GM18502 (cell line): ENCODE data around the gene SAG.
A peak's percentile ranks its signal among the peaks of the same experiment; 100 is the strongest.

ENCODE experiments used
- ATAC-seq: cut with Tn5 transposase; IDR thresholded peaks from one replicate; pipeline ENCODE4 v1.9.1; 2021; ENCODE audit warnings: mild to moderate bottlenecking; ENCODE audit not compliant: unreplicated experiment, poor library complexity

The SAG gene

DNA sequence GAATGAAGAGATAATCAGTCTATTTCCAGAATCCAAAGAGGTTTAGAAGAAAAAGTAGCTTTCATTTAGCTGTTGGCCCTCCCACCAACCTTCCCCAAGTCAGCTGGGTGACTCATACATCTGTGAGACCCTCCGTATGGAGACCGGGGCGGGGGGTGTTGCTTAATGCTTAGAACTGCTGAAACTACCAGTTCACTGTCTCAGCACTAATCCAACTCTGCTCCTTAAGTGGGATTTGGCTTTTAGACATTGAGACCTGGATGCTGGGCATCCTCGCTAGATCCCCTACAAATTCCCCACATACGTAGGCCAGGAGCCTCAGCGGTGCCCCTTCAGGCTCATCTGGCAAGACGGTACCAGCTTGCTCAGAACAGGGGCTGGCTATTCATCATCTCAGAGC, at the start of gene SAG:
Gene SAG (plus strand): TSS at position 252 of the 400 bp plus-strand sequence. CDS start 1,374 bp downstream, outside the sequence.
- ATAC-seq: no peak

DNA sequence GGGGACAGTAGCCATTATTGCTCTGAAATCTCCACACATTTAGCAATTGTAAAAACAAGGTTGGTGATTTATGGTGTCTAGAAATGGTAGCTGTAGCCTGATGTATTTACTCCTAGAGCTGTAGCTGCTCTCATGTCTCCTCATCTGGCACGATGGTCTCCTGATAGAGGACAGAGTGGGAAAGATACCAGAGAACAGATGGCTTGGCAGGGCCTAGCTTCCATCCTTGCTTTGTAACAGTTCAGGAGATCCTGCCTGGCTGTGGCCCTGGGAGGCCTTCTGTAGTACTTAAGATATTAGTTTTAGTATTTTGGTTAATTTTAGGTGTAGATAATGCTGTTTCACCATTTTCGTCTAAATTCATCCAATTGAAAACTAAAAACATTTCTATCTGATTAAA, 49.4 kb upstream of the SAG start:
- no peak for ATAC-seq

DNA sequence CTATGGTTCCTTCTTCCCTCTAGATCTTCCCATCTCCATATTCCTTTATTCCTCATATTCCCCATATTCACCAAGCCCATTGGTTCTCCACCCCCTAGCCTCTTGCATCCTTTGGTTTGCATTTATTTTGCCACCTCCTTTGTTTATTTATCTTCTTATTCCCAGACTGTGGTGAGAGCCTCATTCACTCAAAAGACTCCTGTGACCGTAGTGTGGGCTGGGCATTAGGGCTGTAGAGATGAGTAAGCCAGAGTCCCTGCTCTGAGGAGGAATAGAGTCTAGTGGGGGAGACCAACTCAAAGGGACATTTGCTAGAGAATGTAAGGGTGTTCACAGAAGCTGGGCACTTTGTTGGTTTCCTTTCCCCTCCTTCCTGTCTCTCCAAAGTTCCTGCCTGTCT, 47.9 kb upstream of the SAG start:
- ATAC-seq: no peak

DNA sequence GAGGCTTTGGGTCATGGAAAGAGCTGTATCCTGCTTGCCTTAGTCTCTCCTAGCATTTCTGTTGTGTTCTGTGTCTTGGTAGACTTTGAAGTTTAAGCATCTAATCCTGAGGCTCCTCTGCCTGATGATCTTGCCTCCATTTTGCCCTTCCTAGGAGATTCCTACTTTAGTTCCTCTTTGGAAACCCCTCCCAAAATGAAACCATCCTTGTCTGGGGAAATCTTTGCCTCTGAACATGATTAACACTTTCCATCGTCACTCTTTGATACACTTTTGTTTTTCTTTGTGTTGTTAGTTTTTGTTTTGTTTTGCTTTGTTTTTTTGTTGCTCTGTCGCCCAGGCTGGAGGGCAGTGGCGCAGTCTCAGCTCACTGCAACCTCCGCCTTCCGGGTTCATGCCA, 47.0 kb upstream of the SAG start:
- ATAC-seq: no peak

DNA sequence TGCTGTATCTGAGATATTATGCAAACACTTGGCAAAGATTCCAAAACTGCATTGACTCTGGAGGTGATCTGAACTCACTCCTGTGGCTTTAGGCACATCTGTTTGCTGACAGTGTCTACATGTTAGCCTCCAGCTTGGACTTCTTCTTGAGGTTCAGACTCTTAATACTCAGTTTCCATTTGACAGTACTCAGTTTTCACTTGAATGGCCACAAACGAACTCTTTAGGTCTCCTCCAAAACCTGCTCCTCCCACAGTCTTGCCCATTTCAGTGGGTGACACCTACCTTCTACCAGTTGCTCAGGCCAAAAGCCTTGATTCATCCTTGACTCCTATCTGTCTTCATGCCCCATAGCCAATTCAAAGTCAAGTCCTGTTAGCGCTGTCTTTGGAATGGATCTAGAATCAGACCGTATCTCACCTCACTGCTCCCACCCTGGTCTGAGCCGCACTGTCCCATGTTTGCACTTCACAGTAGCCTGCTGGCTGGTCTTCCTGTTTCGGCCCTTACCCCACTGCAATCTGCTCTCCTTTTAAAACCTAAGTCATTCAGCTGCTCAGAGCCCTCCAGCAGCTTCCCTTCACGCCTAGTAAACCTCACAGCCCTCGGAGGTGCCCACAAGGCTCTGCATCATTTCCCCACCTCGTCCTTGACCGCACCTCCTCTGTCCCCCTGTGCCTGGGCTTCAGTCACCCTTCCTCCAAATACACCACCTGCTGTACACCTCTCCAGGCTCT, 45.6 kb upstream of the SAG start:
- ATAC-seq: peak; percentile 64

DNA sequence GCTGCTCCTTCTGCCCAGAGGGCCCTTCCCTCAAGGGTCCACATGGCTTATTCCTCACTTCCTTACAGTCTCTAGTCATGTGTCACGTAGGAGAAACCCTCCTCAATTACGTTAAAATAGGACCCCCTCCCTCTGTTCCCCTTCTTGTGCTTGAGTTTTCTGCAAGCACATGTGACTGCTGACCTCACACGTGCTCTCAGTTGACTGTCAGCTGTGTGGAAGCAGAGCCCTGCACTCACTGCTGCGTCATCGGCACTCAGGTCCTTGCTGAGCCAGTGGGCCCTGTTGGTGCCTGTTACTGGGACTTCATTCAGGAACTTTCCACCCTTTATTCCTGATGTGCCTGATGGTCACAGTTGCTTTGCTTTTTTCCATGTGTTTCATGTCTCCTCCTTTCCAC, 45.1 kb upstream of the SAG start:
- ATAC-seq: no peak

GRCh38 chr2:233263045-233263570, 44.5 kb upstream of the SAG start:
- ATAC-seq: no peak

DNA sequence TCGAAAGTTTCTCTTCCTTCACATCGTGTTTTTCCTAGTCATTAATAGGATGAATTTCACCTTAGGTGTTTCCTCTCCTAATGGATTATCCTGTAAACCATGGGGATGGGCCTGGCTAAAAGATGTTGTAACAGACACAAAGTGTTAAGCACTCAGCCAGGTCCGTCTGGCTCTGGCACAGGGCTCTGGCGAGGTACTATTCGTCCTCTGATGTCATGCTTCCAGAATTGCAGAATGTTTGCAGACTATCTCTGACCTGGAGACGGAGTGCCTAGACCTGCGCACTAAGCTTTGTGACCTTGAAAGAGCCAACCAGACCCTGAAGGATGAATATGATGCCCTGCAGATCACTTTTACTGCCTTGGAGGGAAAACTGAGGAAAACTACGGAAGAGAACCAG, 42.9 kb upstream of the SAG start:
- no peak for ATAC-seq

DNA sequence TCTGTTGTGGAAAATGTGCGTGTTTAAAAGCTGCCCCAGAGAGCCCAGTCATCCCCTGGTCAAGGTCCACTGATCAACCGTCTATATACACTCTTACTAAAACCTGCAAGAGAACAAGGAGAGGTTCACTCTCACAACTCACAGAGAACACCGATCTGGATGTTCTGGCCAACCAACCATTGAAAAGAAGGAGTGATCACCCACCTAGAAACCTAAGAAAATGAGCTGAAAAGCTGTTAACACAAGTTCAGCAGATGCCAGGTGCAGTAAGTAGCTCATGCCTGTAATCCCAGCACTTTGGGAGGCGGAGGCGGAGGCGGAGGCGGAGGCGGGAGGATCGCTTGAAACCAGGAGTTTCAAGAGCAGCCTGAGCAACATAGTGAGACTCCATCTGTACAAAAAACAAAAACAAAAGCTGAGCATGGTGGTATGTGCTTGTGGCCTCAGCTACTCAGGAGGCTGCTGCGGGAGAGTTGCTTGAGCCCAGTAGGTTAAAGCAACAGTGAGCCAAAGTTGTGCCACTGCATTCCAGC, 41.7 kb upstream of the SAG start:
- ATAC-seq: no peak

DNA sequence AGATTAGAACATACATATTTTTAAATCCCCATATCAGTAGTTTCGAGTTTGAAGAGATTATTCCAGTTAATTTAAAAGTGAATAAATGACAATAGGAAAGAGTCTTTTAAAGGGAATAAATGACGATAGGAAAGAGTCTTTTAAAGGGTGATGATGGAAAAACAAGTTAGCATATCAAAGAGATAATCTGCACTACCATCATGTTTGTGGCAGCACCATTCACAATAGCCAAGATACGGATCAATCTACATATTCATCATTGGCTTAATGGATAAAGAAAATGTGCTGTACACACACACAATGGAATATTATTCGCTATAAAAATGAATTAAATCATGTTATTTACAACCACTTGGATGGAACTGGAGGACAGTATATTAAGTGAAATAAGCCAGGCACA, 41.1 kb upstream of the SAG start:
- ATAC-seq: no peak

DNA sequence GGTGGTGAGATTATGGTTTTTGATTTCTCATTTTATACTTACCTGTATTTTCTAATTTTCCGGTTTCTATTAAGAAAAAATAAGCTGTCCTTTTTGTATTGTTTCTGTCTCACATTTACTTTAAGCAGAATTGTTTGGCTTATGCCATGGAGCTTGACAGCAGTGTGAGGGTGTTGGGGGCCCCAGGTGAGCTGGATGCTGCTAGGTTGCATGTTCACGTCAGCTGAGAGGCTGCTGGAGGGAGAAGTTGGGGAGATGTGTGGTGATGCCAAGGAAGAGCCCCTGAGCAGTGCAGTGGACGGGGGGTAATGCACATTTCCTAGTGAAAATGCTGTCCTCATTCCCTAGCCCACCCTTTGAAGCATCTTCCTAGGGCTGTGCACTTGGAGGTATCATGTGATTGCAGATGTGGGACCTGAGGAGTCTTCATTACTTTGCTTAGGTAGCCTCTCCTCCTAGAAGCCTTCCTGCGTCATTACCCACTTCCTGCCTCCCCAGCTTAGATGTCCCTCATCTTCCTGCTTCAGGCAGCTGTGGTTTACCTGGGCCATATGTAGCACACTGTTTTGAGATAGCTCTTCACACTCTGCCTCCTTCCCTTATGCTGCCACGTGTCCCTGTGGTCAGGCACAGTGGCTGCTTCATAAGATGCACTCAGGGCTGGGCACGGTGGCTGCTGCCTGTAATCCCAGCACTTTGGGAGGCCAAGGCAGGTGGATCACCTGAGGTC, 39.9 kb upstream of the SAG start:
- ATAC-seq: peak; percentile 57

GRCh38 chr2:233270366-233270765, 37.2 kb upstream of the SAG start:
- no peak for ATAC-seq

- no peak for ATAC-seq
These were observed 36.7 kb upstream of the SAG start for GRCh38 chr2:233270951-233271350.

GRCh38 chr2:233271693-233272092, 35.9 kb upstream of the SAG start:
- no peak for ATAC-seq

DNA sequence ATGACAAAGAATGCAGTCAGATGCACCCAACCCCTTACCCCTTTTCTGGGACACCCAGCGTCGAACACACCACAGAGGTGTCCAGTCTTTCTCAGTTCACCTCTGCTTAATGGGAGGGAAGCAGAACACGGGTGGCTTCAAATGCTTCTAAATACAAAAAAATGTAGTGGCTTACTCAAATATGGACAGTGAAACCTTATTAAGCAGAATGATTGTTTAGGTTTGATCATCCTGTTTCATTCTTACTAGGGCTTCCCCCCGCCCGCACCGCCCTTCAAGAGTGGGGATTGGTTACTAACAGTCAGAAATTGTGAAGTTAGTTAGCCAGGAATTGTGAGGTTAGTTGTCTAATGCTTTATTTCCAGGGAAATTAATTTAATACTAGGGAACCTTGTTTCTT, 34.5 kb upstream of the SAG start:
- no peak for ATAC-seq

GRCh38 chr2:233275223-233275622, 32.4 kb upstream of the SAG start:
- ATAC-seq: no peak

GRCh38 chr2:233278921-233279320, 28.7 kb upstream of the SAG start:
- ATAC-seq: no peak

DNA sequence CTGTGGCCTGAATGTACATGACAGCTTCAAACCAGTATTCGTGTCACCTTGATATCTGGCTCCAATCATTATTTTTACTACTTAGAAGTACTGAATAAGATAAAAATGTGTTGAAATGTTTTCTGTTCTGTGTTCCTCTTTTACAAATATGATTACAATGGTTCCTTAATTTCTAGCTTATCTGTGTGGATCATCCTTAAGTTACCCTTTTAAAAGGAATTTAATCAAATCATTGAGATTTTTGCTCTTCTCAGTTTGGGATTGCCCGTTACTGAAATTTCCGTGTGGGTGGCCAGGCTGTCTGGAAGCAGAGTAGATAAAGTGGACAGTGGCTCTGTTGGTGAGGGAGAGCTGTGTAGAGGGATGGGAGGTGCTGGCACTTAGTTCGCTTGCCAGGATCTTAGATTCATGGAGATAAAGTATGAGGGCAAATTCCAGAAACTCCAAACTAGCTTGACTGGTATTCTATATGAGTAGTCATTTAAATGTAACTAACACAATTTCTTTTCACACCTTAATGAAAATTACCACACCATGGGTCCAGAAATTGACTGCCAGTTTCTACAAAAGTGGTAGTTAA, 27.4 kb upstream of the SAG start:
- ATAC-seq: no peak

GRCh38 chr2:233281553-233281952, 26.1 kb upstream of the SAG start:
- no peak for ATAC-seq

GRCh38 chr2:233281992-233282603, 25.5 kb upstream of the SAG start:
- no peak for ATAC-seq

- ATAC-seq: no peak
These were observed 21.7 kb upstream of the SAG start for GRCh38 chr2:233285921-233286320.
